Colonic mucosa (tissue), 4 donors: ENCODE data around the gene CHRNB4. TPM values are rescaled to one million over a fixed set of nuclear protein-coding genes. Genes with fewer than 3 reads are reported as not detected.
A peak's percentile ranks its signal among the peaks of the same experiment; 100 is the strongest.

Experiments
- DNase-seq: peaks from one replicate; pipeline ENCODE4 v3.0.0-alpha.2; 2020
- H3K27ac ChIP-seq: fragments of 200-600 bp; one replicate; pipeline ENCODE4 v1.8.0; 2021
- H3K27me3 ChIP-seq: fragments of 200-600 bp; one replicate; pipeline ENCODE4 v1.8.0; 2021
- H3K36me3 ChIP-seq: fragments of 200-600 bp; one replicate; pipeline ENCODE4 v1.8.0; 2021
- H3K4me1 ChIP-seq: fragments of 200-600 bp; one replicate; pipeline ENCODE4 v1.8.0; 2021; ENCODE audit warnings: mild to moderate bottlenecking
- H3K4me3 ChIP-seq: fragments of 200-600 bp; one replicate; pipeline ENCODE4 v1.8.0; 2021
- H3K9ac ChIP-seq, 2 donors: one replicate each; pipeline ENCODE4 v1.7.0; 2013; ENCODE audit warnings: control low read depth in 2 of 2, low read depth in 2 of 2, low read length in 2 of 2
- H3K9me3 ChIP-seq: fragments of 200-600 bp; one replicate; pipeline ENCODE4 v1.8.0; 2021
- intact Hi-C: fragments of 100-400 bp; cut with DNase I; formaldehyde crosslinking; loops from one replicate; pipeline ENCODE4 v1.14.1; 2022
- total RNA-seq, 2 donors: library from RNA; stranded (reverse); fragmentation: NEBNext Ultra II Directional in 1 of 2; extraction: Animal tissue kit (Norgen Biotek cat#: 25700) in 1 of 2; gene quantifications; one replicate each; pipeline ENCODE4 v1.2.1, GENCODE V29; 2021
- TF ChIP-seq, protein P1 (sequence below): fragments of 200-600 bp; IDR thresholded peaks from one replicate; pipeline ENCODE4 v1.8.0; 2022; ENCODE audit warnings: antibody characterized with exemption, mild to moderate bottlenecking
- donor health status: healthy.
- donor health status: DM: no; HTN: no; CAD: no.
- donor health status: DM: no; HTN: no; CAD: no.

The CHRNB4 gene
- total RNA-seq, 2 donors from 2014 or later = 0.24 TPM; not detected in 1

- Histone ChIP-seq H3K4me3 (no peak overlapping the region), H3K27ac (no peak overlapping the region), H3K4me1 (peaks cover 3% of the 10 kb centered on the region), H3K9ac (no peak overlapping the region), H3K27me3 (peaks cover 5% of the 10 kb centered on the region), H3K36me3 (no peaks in the 10 kb centered on the region), H3K9me3 (no peaks in the 10 kb centered on the region)
- DNase-seq = no peak
- intact Hi-C loops = no loop called here
- TF ChIP-seq, protein P1, sequence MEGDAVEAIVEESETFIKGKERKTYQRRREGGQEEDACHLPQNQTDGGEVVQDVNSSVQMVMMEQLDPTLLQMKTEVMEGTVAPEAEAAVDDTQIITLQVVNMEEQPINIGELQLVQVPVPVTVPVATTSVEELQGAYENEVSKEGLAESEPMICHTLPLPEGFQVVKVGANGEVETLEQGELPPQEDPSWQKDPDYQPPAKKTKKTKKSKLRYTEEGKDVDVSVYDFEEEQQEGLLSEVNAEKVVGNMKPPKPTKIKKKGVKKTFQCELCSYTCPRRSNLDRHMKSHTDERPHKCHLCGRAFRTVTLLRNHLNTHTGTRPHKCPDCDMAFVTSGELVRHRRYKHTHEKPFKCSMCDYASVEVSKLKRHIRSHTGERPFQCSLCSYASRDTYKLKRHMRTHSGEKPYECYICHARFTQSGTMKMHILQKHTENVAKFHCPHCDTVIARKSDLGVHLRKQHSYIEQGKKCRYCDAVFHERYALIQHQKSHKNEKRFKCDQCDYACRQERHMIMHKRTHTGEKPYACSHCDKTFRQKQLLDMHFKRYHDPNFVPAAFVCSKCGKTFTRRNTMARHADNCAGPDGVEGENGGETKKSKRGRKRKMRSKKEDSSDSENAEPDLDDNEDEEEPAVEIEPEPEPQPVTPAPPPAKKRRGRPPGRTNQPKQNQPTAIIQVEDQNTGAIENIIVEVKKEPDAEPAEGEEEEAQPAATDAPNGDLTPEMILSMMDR = no peak
Observed at GRCh38 chr15:78641749-78642275, 802 bp upstream of the CHRNB4 start.

DNA sequence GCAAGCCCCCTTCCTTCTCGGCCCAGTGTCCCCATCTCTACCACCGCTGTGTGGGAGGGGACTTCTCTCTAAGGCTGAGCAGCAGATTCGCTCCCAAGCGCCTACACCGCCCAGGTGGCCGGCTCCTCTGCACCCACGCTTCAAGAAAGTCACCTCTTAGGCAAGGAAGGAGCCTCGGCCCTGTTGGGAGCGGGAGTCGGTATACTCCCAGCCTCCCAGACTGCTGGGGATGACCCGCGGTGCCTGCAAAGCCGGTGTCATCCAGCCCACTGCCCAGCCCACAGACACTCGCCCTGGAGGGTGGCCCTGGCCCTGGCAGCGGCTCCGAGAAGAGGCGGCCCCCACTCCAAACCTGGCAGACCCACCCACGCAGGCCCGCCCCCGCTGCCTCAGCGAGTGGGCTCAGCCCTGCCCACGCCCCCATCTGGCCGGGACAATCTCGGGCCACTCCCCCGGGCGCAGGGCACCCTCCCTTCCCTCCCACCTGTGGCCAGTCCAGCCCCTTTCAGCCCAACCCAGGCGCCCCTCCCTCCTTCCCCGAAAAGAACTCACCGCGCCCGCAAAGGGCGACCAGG is 396 bp downstream of the CHRNB4 start:
- Histone ChIP-seq H3K9ac (peak overlapping the region in 1 of 2 donors; percentile 43), H3K27me3 (peaks cover 5% of the 10 kb centered on the region), H3K27ac (no peak overlapping the region), H3K4me1 (peaks cover 3% of the 10 kb centered on the region), H3K9me3 (no peaks in the 10 kb centered on the region), H3K36me3 (no peaks in the 10 kb centered on the region), H3K4me3 (peak overlapping the region; percentile 43)
- peak; percentile 36 for DNase-seq
- TF ChIP-seq, protein P1 = no peak
- intact Hi-C loops = no loop called here

GRCh38 chr15:78638658-78639314 is 2.2 kb downstream of the CHRNB4 start:
- Histone ChIP-seq H3K27ac (no peak overlapping the region), H3K9me3 (no peaks in the 10 kb centered on the region), H3K36me3 (no peaks in the 10 kb centered on the region), H3K27me3 (peaks cover 5% of the 10 kb centered on the region), H3K9ac (no peak overlapping the region), H3K4me3 (no peak overlapping the region), H3K4me1 (peaks cover 3% of the 10 kb centered on the region)
- peak; percentile 60 for DNase-seq
- intact Hi-C loops = loop anchor here (5.0 kb wide), 1 partner anchor 69 kb away; no protein-coding TSS in a partner anchor
- TF ChIP-seq, protein P1 = peak; percentile 34

GRCh38 chr15:78637776-78638435 is 3.1 kb downstream of the CHRNB4 start:
- intact Hi-C loops = loop anchor here (5.0 kb wide), 1 partner anchor 69 kb away; no protein-coding TSS in a partner anchor
- Histone ChIP-seq H3K27ac (no peak overlapping the region), H3K4me3 (no peak overlapping the region), H3K4me1 (peaks cover 3% of the 10 kb centered on the region), H3K36me3 (no peaks in the 10 kb centered on the region), H3K9me3 (no peaks in the 10 kb centered on the region), H3K27me3 (peaks cover 5% of the 10 kb centered on the region), H3K9ac (no peak overlapping the region)
- DNase-seq = no peak
- TF ChIP-seq, protein P1 = no peak

- H3K4me1 ChIP-seq = peaks cover 3% of the 10 kb centered on the region
- no peak overlapping the region for H3K4me3 ChIP-seq
- intact Hi-C loops = loop anchor here (5.0 kb wide), 1 partner anchor 71 kb away; no protein-coding TSS in a partner anchor
- H3K36me3 ChIP-seq = no peaks in the 10 kb centered on the region
- no peak overlapping the region for H3K9ac ChIP-seq
- H3K27ac ChIP-seq = no peak overlapping the region
- H3K9me3 ChIP-seq = no peaks in the 10 kb centered on the region
- DNase-seq = no peak
- TF ChIP-seq, protein P1 = no peak
- peaks cover 5% of the 10 kb centered on the region for H3K27me3 ChIP-seq
Observed at GRCh38 chr15:78636378-78636859, 4.6 kb downstream of the CHRNB4 start.
